ENCODE measurements around the gene DERA.
"Not testable (repeated sequence)": the region's sequence is repeated elsewhere in the genome, so short reads cannot be mapped to it uniquely, and the experiment has no call there.

The DERA gene

DNA sequence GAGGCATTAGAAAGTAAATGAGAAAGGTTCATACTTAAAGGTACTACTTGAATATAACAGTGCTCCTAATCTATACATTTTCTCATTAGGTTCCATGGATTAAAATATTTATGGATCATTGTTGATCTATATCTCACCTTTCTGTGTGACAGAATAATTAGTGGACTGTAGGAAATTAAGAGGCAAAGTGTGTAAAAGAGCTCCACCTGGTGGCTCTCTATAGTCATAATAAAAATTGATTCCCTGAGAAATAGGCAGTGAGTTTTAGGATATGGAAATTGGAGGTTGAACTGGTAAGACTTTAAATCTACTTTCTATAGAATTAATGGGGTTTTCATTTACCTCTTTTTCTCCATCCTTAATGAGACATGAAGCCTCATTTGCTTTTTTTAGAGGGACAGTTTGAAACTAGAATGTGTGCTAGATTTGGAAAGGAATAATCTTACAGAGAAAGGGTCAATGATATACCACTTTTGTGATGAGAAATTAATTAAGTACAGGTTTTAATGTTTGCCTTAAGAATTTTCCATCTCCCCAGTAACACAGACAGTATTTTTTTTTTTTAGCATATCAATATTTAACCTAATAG lies 11.8 kb upstream of the DERA start:
- DNase-seq (ENCODE audit: low read depth, low spot score): no peak
- H3K27ac ChIP-seq: no peak overlapping the region

DNA sequence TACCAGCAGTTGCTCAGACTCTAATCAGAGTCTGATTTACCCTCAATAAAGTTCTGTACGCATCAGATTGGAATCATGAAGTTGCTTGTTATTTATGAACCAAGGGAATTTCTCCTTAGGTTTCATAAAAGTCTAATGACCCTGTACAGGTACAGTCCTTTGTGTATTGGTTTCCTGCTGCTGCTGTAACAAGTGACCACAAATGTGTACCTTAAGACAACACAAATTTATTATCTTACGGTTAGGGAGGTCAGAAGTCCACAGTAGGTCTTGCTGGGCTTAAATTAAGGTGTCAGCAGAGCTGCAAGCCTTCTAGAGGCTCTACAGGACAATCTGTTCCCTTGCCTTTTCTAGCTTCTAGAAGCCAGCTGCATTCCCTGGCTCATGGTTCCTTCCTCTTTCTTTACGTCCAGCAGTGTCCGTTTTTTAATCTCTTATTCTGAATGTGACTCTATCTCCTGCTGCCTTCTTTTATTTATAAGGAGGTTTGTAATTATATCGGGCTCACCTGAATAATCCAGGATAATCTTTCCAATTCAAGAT lies 6.7 kb upstream of the DERA start:
- H3K27ac ChIP-seq: no peak overlapping the region
- DNase-seq (ENCODE audit: low read depth, low spot score): no peak

DNA sequence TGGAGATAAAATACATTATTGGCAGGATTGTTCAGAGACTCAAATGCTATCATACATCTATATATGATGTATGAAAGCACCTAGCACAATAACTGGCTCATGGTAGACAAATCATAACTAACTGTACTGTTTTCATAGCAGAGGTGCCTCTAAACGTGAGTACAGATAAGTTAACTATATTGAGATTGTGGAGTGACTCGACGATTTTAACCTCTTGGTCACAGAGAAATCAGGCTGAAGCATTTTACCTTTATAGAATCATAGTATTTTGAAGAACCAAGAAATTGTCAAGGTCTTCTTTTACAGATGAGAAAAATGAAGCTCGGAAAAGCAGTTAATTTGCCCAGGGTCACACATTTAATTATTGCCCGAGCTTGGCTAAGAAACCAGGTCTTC lies 666 bp upstream of the DERA start:
- no peak for DNase-seq (ENCODE audit: low read depth, low spot score)
- peak overlapping the region; percentile 87 for H3K27ac ChIP-seq

DNA sequence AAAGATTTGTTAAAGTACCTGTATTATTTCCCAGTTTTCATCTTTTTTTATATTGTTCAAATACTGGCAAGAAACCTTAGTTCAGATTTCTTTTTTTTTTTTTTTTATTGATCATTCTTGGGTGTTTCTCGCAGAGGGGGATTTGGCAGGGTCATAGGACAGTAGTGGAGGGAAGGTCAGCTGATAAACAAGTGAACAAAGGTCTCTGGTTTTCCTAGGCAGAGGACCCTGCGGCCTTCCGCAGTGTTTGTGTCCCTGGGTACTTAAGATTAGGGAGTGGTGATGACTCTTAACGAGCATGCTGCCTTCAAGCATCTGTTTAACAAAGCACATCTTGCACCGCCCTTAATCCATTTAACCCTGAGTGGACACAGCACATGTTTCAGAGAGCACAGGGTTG lies 799 bp downstream of the DERA start:
- DNase-seq (ENCODE audit: low read depth, low spot score): not testable (repeated sequence)
- peak overlapping the region; percentile 87 for H3K27ac ChIP-seq

DNA sequence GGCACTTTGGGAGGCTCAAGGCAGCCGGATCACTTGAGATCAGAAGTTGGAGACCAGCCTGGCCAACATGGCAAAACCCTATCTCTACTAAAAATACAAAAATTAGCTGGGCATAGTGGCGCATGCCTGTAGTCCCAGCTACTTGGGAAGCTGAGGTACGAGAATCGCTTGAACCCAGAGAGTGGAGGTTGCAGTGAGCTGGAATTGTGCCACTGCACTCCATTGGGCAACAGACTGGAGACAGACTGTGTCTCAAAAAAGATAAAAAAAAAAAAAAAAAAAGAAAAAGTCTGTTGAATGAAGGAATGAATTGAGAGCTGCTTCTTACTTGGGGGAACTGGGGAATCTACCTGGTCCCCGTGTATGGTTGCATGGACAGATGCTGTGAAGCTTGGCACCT lies 3.0 kb downstream of the DERA start:
- H3K27ac ChIP-seq; DNase-seq (ENCODE audit: low read depth, low spot score): not testable (repeated sequence)

DNA sequence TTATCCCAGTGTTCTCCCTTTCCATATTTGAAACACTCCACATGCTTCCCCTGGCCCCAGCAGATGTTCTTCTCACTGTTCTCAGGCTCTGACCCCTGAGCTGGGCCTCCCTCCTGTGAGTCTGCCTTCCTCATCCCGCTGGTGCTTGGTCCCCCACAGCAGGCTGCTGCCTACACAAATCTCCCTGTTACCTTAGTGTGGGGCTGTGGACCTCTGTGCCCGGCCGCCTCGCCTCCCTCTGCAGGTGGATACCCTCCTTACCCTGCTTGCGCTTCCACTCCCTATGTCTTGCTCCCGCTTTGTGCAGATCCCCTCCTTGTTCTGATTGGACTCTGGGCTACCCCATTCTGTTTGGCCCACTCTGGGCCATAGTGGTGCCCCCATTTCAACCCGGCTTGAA lies 6.9 kb downstream of the DERA start:
- no peak for DNase-seq (ENCODE audit: low read depth, low spot score)
- H3K27ac ChIP-seq: no peak overlapping the region

DNA sequence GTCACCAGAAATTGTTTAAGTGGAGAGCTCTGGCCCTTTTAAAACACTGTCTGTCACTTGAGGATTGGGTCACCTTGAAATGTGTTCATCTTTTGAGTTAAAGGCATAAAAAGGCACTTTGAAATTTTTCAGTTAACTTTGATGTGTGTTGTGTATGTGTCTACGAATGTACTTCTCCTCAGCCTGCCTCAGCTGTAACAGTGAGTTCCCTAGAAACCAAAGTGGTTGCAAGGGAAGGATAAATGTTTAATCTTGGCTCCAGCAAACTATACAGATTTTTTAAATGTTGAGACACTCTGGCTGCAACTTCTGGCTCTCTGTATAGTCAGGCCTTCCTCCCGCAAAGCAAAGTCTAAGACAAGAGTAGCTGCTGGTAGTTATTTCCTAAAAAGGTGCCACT lies 8.3 kb downstream of the DERA start:
- DNase-seq (ENCODE audit: low read depth, low spot score): no peak
- no peak overlapping the region for H3K27ac ChIP-seq

DNA sequence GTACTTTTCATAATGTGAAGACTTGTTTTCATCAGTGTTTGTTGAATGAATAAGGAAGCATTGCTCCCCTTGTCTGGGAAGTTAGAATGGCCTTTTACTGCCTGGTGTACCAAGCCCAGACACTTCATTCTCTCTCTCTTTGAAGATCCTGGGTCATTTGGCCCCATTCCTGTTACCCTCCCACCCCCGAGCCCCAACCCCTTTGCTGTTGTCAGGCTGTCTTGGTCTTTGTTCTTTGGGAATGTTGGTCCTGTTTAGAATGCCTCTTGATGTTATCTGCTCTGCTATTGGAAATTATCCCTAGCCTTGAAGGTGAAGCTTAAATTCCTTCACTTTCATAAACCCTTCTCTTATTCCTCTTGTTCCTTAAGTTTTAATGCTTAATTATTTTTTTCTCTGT lies 13.8 kb downstream of the DERA start:
- H3K27ac ChIP-seq: no peak overlapping the region
- no peak for DNase-seq (ENCODE audit: low read depth, low spot score)

DNA sequence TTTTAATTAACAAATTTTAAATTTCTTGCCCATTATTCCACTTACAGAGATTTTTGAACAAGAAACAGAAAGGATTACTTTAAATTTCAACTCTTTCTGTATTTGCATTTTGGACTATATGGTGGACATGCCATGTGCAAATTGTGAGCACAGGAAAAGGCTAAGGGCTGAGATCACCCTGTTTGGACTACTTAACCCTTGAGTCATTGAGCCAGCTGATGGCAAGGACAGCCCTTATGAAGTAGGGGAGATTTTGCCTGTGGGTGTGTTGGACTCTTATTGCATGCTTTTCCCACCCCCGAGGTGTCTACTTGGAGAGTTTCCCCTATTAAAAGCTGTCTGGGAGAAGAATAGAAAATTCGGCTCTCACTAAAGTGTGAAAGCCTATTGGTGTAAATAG lies 17.2 kb downstream of the DERA start:
- DNase-seq (ENCODE audit: low read depth, low spot score): peak; percentile 27
- peak overlapping the region; percentile 57 for H3K27ac ChIP-seq

DNA sequence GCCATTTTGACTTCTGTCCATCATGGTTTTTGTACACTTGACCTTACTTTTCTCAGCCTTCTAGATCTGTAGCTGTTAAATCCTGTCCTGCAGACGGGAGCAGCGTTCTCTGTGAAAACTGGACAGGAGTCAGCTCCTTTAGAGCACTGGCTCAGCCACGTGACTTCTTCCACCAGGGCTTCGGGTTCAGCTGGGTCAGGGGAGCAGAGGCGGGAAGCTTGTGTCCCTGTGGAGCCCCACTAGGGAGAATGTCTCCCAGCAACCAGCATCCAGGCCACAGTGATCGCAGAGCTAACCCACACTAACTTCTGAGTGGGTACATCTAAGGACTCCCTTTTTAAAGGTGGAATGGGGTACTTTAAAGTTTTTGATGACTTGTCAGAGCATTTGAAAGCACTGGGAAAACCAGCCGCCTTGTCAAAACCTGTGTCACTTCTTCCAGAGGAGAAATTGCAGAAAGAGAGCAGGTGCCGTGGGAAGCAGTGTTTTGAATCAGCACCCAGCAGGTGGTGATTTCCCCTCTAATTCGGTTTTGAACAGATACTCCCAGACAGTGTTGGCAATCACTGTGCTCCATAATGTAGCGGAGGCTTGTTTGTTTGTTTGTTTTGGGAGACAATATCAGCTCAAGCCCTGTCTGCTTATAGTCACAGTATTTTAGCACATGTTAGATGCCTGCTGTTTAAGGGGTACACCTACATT lies 17.9 kb downstream of the DERA start:
- DNase-seq (ENCODE audit: low read depth, low spot score): no peak
- peak overlapping the region; percentile 57 for H3K27ac ChIP-seq

DNA sequence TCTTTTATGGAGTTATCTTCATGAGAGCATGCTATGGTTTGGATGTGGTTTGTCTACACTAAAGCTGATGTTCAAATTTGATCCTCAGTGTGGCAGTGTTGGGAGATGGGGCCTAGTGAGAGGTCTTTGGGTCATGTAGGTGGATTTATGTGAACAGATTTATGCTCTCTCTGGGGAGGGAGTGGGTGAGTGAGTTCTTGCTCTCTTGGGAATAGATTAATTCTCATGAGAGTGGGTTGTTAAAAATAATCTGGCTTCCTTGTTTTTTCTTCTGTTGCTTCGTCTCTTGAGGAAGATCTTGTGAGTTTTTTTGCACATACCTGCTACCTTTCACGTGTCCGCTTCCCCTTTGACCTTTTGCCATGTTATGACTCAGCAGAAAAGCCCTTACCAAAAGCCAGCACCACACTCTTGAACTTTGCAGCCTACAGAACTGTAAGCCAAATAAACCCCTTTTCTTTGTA lies 20.5 kb downstream of the DERA start:
- no peak for DNase-seq (ENCODE audit: low read depth, low spot score)
- H3K27ac ChIP-seq: no peak overlapping the region

DNA sequence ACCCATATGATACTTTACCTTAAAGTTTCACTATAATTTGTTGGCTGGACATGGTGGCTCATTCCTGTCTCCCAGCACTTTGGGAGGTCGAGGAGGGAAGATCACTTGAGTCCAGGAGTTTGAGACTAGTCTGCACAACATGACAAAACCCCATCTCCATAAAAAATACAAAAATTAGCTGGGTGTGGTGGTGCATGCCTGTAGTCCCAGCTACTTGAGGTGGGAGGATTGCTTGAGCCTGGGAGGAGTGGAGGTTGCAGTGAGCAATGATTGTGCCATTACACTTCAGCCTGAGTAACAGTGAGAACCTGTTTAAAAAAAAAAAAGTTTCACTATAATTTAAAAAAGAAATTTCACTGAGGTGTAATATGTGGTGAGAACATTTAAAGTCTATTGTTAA lies 21.2 kb downstream of the DERA start:
- H3K27ac ChIP-seq: no peak overlapping the region
- DNase-seq (ENCODE audit: low read depth, low spot score): no peak

DNA sequence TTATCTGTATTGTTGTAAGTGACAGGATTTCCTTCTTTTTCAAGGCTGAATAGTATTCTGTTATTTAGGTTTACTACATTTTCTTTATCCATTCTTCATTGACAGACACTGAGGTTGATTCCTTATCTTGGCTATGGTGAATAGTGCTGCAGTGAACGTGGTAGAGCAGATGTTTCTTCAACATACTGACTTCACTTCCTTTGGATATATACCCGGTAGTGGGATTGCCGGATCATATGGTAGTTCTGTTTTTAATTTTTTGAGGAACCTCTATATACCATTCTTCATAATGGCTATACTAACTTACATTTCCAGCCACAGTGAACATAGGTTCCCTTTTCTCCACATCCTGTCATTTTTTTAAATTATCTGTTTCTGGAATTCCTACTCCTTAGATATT lies 21.8 kb downstream of the DERA start:
- no peak overlapping the region for H3K27ac ChIP-seq
- DNase-seq (ENCODE audit: low read depth, low spot score): no peak

DNA sequence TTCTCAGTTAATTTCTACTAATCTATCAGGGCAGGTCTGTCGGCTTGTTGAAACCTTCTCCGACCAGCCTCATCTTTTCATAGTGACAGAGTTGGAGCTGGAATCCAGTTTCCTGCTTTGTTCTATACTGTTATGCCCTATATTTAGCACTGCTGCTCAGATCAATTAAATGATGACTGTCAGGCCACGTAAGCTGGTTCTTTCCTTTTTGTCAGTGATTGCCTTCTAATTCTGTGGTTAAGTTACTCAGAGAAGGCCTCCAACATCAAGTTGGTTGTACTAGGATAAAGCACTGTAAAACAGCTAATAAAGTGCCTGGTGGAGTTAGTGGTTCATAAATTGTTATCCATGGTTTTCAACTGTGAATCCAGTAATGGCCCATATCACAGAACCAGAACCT lies 22.6 kb downstream of the DERA start:
- no peak for DNase-seq (ENCODE audit: low read depth, low spot score)
- H3K27ac ChIP-seq: no peak overlapping the region

DNA sequence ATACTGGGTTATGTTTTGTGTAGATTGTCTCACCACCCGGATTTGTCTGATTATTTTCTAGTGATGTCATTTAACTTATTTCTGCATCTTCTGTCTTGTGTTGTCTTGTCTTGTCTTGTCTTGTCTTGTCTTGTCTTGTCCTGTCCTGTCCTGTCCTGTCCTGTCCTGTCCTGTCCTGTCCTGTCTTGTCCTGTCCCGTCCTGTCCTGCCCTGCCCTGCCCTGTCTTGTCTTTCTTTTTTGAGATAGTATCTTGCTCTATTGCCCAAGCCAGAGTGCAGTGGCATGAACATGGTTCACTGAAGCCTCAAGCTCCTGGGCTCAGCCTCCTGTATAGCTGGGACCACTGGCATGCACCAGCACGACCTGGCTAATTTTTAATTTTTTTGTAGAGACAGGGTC lies 25.6 kb downstream of the DERA start:
- DNase-seq (ENCODE audit: low read depth, low spot score): no peak
- H3K27ac ChIP-seq: peak overlapping the region; percentile 36

DNA sequence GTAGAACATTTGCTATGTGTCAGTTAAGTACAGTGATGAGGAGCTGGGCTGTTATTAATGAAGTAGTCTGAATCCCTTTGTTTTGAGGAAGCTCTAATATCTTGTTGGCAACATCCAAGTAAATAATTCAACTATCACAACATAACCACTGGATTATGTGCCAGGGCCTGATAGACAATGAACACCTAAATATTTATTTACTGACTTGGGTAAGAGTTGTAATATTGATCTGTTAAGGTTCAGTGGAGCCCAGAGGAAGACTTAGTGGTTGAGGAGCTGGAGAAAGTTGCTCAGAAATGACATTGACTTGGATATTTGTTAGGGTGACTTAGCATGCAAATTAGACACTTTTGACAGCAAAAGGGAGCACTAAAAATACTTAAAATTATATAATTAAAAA lies 26.8 kb downstream of the DERA start:
- no peak for DNase-seq (ENCODE audit: low read depth, low spot score)
- no peak overlapping the region for H3K27ac ChIP-seq

DNA sequence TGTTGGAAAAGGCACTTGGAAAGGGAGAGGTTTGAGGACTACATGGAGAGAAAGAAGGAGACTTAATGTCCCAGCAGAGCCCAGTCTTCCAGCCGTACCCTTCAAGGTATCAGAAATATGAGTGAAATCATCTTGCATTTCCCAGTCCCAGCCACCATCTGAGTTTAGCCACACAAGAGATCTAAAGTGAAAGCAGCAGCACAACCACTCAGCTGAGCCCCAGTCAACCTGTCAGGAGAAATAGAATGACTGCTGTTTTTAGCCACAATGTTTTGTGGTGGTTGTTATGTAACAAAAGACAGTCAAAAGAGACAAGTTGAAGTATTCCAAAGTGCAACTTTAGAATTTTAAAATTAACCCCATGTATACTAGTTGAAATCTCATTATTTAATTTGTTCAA lies 28.0 kb downstream of the DERA start:
- no peak for DNase-seq (ENCODE audit: low read depth, low spot score)
- no peak overlapping the region for H3K27ac ChIP-seq

DNA sequence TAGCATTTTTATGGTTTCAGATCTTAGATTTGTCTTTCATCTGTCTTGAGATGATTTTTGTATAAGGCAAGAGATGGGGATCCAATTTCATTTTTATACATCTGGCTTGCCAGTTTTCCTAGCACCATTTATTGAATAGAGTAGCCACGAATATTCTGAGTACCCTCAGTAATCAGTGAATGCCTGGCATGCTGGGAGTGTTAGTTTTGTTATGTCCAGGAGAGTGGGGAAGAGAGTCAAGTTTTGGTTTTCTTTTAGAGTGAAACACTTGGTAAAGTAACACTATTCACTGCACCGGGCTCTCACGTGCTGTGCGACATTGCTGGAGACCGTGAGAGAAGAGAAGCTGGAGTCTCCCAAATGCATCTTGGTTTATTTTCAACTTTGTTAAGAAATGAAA lies 31.3 kb downstream of the DERA start:
- H3K27ac ChIP-seq: no peak overlapping the region
- DNase-seq (ENCODE audit: low read depth, low spot score): no peak

DNA sequence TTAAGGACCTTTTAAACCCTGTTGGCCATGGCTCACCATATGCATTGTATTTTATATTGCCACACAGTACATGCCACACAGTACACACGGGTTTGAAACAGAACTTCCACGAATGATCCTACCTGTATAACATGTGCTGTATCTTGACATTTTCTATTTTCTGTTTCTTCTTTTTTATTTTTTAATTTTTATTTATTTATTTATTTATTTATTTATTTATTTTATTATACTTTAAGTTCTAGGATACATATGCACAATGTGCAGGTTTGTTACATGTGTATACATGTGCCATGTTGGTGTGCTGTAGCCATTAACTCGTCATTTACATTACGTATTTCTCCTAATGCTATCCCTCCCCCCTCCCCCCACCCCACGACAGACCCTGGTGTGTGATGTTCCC lies 32.4 kb downstream of the DERA start:
- DNase-seq (ENCODE audit: low read depth, low spot score); H3K27ac ChIP-seq: not testable (repeated sequence)

DNA sequence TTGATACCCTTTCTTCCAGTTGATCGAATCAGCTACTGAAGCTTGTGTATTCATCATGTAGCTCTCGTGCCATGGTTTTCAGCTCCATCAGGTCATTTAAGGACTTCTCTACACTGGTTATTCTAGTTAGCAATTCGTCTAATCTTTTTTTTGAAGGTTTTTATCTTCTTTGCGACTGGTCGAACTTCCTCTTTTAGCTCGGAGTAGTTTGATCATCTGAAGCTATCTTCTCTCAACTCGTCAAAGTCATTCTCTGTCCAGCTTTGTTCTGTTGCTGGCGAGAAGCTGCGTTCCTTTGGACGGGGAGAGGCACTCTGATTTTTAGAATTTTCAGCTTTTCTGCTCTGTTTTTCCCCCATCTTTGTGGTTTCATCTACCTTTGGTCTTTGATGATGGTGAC lies 37.3 kb downstream of the DERA start:
- not testable (repeated sequence) for H3K27ac ChIP-seq; DNase-seq (ENCODE audit: low read depth, low spot score)

DNA sequence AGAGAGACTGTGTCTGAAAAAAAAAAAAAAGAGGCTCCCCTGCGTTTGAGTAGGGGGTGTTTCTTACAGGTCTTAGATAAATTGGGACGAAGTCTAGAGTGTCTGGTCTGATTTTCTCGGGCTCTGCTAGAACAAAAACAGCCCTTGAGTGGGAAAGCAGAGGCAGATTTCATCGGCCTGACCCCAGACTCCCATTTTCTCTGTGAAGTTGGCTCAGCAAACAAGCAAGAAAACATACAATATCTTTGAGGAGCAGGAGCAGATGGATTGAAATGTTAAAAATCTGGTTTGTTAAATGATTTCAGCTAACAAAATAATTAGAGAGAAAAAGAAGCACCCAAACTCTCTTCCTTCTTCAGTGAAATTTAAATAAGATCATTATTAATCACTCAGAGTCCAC lies 44.1 kb downstream of the DERA start:
- DNase-seq (ENCODE audit: low read depth, low spot score): no peak
- peak overlapping the region; percentile 96 for H3K27ac ChIP-seq

DNA sequence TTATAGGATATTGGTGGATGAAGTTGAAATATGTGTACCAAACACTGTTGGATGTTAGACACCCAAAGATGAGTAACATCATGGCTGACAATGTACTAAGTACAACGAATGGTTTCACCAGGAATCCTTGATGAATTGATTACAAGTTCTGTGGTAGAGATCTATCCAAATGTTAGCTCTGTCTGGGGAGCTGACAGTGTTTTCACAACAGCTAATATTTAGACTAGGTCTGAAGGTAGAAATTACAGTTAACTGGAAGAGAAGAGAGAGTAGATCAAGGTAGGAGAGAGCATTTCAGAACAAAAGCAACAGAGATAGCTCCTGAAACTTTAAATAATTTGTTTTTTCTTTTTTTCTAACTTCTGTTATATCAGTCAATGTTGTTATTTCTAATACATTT lies 44.9 kb downstream of the DERA start:
- DNase-seq (ENCODE audit: low read depth, low spot score): no peak

More for the DNA sequence above, 44.9 kb downstream of the DERA start:
- peak overlapping the region; percentile 96 for H3K27ac ChIP-seq
